Activated CD4-positive, alpha-beta memory T cell treated with anti-CD3 and anti-CD28 coated beads for 36 hours (primary cell): ENCODE results near the gene XXYLT1. TPM values are rescaled to one million over a fixed set of nuclear protein-coding genes. Genes with fewer than 3 reads are reported as not detected.
"Not testable (repeated sequence)": the region's sequence is repeated elsewhere in the genome, so short reads cannot be mapped to it uniquely, and the experiment has no call there.

Experiments used
- CTCF ChIA-PET: fragments of 350-600 bp; sonication (Branson Sonifier 250); formaldehyde crosslinking; loops from one replicate; lab custom pipeline; 2021; ENCODE audit warnings: antibody characterized with exemption, inconsistent platforms; lab: Charles Lee
- POLR2A ChIA-PET: fragments of 350-600 bp; sonication (Branson Sonifier 250); formaldehyde crosslinking; loops from one replicate; lab custom pipeline; 2021; ENCODE audit warnings: antibody characterized with exemption; lab: Charles Lee
- DNase-seq: peaks from one replicate; pipeline ENCODE4 v3.0.0-alpha.2; 2020
- H3K27ac Mint-ChIP-seq: one replicate; pipeline ENCODE4 v1.8.0; 2021; ENCODE audit warnings: mixed read lengths
- H3K27me3 Mint-ChIP-seq: one replicate; pipeline ENCODE4 v1.8.0; 2021; ENCODE audit warnings: mixed read lengths
- H3K36me3 Mint-ChIP-seq: one replicate; pipeline ENCODE4 v1.8.0; 2021; ENCODE audit warnings: mixed read lengths
- H3K4me1 Mint-ChIP-seq: one replicate; pipeline ENCODE4 v1.8.0; 2021; ENCODE audit warnings: low read depth, mixed read lengths
- H3K4me3 Mint-ChIP-seq: one replicate; pipeline ENCODE4 v1.8.0; 2021; ENCODE audit warnings: mild to moderate bottlenecking, mixed read lengths
- H3K9me3 Mint-ChIP-seq: one replicate; pipeline ENCODE4 v1.8.0; 2021; ENCODE audit warnings: mixed read lengths
- intact Hi-C: fragments of 100-400 bp; cut with micrococcal nuclease; formaldehyde crosslinking; loops from one replicate; pipeline ENCODE4 v1.15.1; 2023
- total RNA-seq, 2 experiments: library from RNA; stranded (reverse); gene quantifications; one replicate each; pipeline ENCODE4 v1.2.3, GENCODE V29; 2021

Gene XXYLT1
- total RNA-seq, 2 experiments from 2014 or later = 3.3 to 4.4 TPM

GRCh38 chr3:195196266-195196665 lies 74.7 kb downstream of the XXYLT1 start:
- Mint-ChIP-seq H3K36me3 (peaks cover 5% of the 10 kb centered on the region), H3K4me1 (peaks cover 27% of the 10 kb centered on the region), H3K27ac (no peak overlapping the region), H3K27me3 (no peaks in the 10 kb centered on the region), H3K9me3 (peaks cover 7% of the 10 kb centered on the region), H3K4me3 (no peak overlapping the region)
- ChIA-PET POLR2A (no interaction called here), CTCF (interaction anchor here (1.3 kb wide), 1 partner anchor 41 kb away, joined by 3 read pairs; no protein-coding TSS in a partner anchor)
- intact Hi-C loops = no loop called here
- DNase-seq = no peak

DNA sequence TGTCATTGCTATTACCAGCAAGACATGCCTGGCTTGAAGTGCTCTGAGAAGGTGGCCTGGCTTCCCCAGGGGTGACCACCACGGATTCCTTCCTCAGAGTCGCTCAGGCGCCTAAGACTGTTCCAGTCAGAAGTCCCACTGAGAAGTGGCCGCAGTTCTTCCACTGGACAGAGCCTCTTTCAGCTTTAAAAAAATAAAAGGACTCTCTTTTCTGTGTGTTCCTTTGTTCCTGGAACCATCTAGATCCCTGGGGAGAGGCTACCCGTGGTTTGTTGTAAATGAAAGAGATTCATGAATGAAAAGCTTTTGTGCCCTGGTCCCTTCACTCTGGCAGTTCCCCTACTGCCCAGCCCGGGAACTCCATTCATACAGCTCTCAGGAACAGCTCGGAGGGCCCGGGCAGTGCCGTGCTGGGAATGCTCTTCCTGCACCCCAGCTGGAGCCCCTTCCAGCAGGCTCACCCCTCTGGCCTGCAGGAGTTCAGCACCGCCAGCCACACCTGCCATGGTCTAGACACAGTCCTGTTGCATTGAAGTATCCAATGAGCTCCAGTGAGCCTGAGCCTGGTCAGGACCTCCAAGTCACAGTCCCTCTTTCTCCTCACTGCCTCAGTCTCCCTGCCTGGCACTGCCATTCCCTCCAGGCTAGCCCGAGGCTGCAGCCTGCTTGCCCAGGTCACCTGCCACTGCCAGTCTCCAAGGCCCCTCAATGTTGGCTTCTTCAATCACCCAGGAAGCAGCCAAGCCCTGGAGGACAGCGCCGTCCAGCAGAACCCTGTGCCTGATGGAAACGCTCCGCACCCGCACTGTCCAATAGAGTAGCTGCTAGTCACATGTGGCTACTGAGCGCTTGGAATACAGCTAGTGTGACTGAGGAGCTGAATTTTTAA lies 75.4 kb downstream of the XXYLT1 start:
- POLR2A ChIA-PET = interaction anchor here (1.5 kb wide), 1 partner anchor 11 kb away, joined by 6 read pairs; no protein-coding TSS in a partner anchor
- Mint-ChIP-seq H3K36me3 (peaks cover 5% of the 10 kb centered on the region), H3K9me3 (peaks cover 10% of the 10 kb centered on the region), H3K4me1 (peaks cover 27% of the 10 kb centered on the region), H3K27ac (no peak overlapping the region), H3K4me3 (no peak overlapping the region), H3K27me3 (no peaks in the 10 kb centered on the region)
- DNase-seq = no peak
- intact Hi-C loops = no loop called here
- CTCF ChIA-PET = interaction anchor here (1.3 to 2.0 kb wide), 3 partner anchors 41 to 89 kb away, joined by 3 to 5 read pairs (median 5); no protein-coding TSS in a partner anchor

GRCh38 chr3:195194559-195195206 lies 76.3 kb downstream of the XXYLT1 start:
- Mint-ChIP-seq H3K4me3 (peak overlapping the region; percentile 27), H3K36me3 (peaks cover 3% of the 10 kb centered on the region), H3K27me3 (no peaks in the 10 kb centered on the region), H3K27ac (no peak overlapping the region), H3K4me1 (peaks cover 27% of the 10 kb centered on the region), H3K9me3 (peaks cover 11% of the 10 kb centered on the region)
- POLR2A ChIA-PET = interaction anchor here (1.5 kb wide), 1 partner anchor 10 kb away, joined by 6 read pairs; no protein-coding TSS in a partner anchor
- CTCF ChIA-PET = interaction anchor here (1.1 to 2.0 kb wide), 4 partner anchors 12 to 88 kb away, joined by 3 to 5 read pairs (median 4); no protein-coding TSS in a partner anchor
- intact Hi-C loops = loop anchor here (1.0 kb wide), 3 partner anchors 12 to 61 kb away; no protein-coding TSS in a partner anchor
- peak; percentile 29 for DNase-seq

DNA sequence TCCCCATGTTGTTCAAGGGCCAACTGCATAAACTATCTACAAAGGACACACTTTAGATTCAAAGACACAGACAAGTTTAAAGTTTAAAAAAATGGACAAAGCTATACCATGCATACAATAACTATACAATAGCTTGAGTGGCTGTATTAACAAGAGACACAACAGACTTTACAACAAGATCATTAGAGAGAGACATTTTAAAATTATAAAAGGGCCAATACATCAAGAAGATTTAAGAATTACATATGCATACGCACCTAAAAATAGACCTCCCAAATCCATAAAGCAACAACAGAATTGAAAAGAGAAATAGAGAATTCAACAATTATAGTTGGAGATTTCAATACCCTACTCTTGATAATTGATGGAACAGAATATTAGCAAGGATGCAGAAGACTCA lies 79.4 kb downstream of the XXYLT1 start:
- Mint-ChIP-seq H3K4me1 (peaks cover 22% of the 10 kb centered on the region), H3K9me3 (peaks cover 14% of the 10 kb centered on the region), H3K27ac (no peak overlapping the region), H3K36me3 (peaks cover 3% of the 10 kb centered on the region), H3K4me3 (no peak overlapping the region), H3K27me3 (no peaks in the 10 kb centered on the region)
- POLR2A ChIA-PET = no interaction called here
- DNase-seq = no peak
- intact Hi-C loops = no loop called here
- CTCF ChIA-PET = no interaction called here

DNA sequence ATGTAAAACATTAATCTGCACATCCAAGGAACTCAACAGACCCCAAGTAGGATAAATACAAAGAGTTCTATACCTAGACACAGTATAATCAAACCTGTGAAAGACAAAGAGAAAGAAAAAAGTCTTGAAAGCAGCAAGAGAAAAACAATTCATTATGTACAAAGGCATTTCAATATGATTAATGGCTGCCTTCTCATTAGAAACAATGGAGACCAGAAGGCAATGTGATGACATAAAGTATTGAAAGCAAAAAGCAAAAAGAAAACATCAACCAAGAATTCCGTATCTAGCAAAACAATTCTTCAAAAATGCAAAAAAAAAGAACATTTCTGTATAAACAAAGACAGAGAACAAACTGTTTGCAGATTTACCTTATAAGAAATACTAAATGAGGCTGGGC lies 81.1 kb downstream of the XXYLT1 start:
- Mint-ChIP-seq H3K9me3 (peaks cover 14% of the 10 kb centered on the region), H3K4me1 (peaks cover 29% of the 10 kb centered on the region), H3K4me3 (no peak overlapping the region), H3K36me3 (peaks cover 3% of the 10 kb centered on the region), H3K27ac (no peak overlapping the region), H3K27me3 (no peaks in the 10 kb centered on the region)
- POLR2A ChIA-PET = no interaction called here
- CTCF ChIA-PET = no interaction called here
- intact Hi-C loops = no loop called here
- DNase-seq = no peak

GRCh38 chr3:195188426-195188927 lies 82.5 kb downstream of the XXYLT1 start:
- no peak for DNase-seq
- intact Hi-C loops = no loop called here
- Mint-ChIP-seq H3K9me3 (peaks cover 14% of the 10 kb centered on the region), H3K4me3 (no peak overlapping the region), H3K27me3 (no peaks in the 10 kb centered on the region), H3K4me1 (peaks cover 35% of the 10 kb centered on the region), H3K27ac (no peak overlapping the region), H3K36me3 (peaks cover 3% of the 10 kb centered on the region)
- ChIA-PET CTCF (interaction anchor here (1.5 kb wide), 1 partner anchor 82 kb away, joined by 4 read pairs; the partner anchor contains the start of gene XXYLT1), POLR2A (no interaction called here)

GRCh38 chr3:195187609-195188425 lies 83.1 kb downstream of the XXYLT1 start:
- peaks cover 14% of the 10 kb centered on the region for H3K9me3 Mint-ChIP-seq
- POLR2A ChIA-PET = no interaction called here
- no peak overlapping the region for H3K4me3 Mint-ChIP-seq
- peaks cover 3% of the 10 kb centered on the region for H3K36me3 Mint-ChIP-seq
- intact Hi-C loops = no loop called here
- no peaks in the 10 kb centered on the region for H3K27me3 Mint-ChIP-seq
- no peak overlapping the region for H3K27ac Mint-ChIP-seq
- DNase-seq = no peak
- H3K4me1 Mint-ChIP-seq = peaks cover 42% of the 10 kb centered on the region
- CTCF ChIA-PET = interaction anchor here (1.5 kb wide), 1 partner anchor 83 kb away, joined by 4 read pairs; the partner anchor contains the start of gene XXYLT1

GRCh38 chr3:195186710-195187047 lies 84.3 kb downstream of the XXYLT1 start:
- peaks cover 11% of the 10 kb centered on the region for H3K9me3 Mint-ChIP-seq
- CTCF ChIA-PET, POLR2A ChIA-PET, H3K27me3 Mint-ChIP-seq, H3K36me3 Mint-ChIP-seq, H3K27ac Mint-ChIP-seq, intact Hi-C loops, H3K4me3 Mint-ChIP-seq, DNase-seq: not testable (repeated sequence)
- H3K4me1 Mint-ChIP-seq = peaks cover 53% of the 10 kb centered on the region

DNA sequence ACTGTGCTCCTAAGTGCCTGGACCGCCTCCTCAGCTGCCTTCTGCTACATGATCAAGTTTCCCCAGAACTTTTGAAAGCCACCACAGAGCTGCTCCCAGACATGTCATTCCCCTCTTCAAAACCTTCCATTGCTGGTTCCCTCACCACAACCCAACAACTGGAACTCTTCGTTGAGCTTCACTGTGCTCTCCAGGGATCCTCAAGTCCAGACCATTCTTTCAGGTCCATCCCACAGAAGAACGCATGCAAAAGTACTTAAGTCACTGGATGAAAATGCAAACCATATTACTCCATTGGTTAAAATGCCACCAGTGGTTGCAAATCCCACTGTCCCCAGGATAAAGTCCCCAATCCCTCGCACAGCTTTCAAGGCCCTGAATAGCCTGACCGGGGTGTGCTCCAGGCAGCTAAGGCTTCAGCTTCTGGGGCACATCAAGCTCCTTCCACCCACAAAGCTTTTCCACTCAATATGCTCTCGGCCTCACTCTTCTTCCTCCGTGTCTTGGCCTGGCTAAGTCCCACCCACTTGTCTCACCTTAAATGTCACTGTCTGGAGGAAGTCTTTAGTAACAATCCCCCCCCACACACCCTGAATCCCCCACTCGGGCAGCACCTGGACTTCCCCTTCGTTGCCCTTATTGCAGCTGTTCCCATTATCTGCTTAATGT lies 84.8 kb downstream of the XXYLT1 start:
- POLR2A ChIA-PET = no interaction called here
- DNase-seq = no peak
- Mint-ChIP-seq H3K9me3 (peaks cover 7% of the 10 kb centered on the region), H3K4me3 (no peak overlapping the region), H3K4me1 (peaks cover 58% of the 10 kb centered on the region), H3K27me3 (no peaks in the 10 kb centered on the region), H3K27ac (peak overlapping the region; percentile 18), H3K36me3 (no peaks in the 10 kb centered on the region)
- CTCF ChIA-PET = interaction anchor here (0.6 kb wide), 1 partner anchor 22 kb away, joined by 3 read pairs; no protein-coding TSS in a partner anchor
- intact Hi-C loops = no loop called here

DNA sequence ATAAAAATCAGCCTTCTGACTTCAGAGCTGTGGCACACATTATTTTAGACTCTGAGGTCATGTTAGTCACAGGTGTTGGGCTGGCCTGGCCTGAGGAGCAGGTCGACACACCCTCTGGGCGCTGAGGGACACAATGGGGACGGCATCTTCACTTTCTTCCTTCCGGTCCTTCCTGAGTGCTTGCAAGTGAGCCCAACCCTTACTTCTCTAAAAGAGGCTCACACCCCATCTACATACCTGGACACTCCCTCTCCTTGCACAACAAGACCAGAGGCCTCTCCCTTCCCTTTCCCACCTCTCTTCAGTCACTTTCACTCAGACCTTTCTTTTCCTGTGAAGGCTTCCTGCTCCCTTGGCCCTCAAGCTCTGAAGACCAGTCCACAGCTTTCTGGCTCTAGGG lies 85.4 kb downstream of the XXYLT1 start:
- Mint-ChIP-seq H3K36me3 (no peaks in the 10 kb centered on the region), H3K27ac (peak overlapping the region; percentile 18), H3K27me3 (no peaks in the 10 kb centered on the region), H3K9me3 (peaks cover 4% of the 10 kb centered on the region), H3K4me1 (peaks cover 60% of the 10 kb centered on the region), H3K4me3 (no peak overlapping the region)
- POLR2A ChIA-PET = no interaction called here
- CTCF ChIA-PET = interaction anchor here (0.6 kb wide), 1 partner anchor 23 kb away, joined by 3 read pairs; no protein-coding TSS in a partner anchor
- intact Hi-C loops = no loop called here
- no peak for DNase-seq
